Ishikawa (cell line): ENCODE measurements around the gene BEND7.

Experiments used
- CEBPB ChIP-seq: IDR thresholded peaks from 2 replicates; pipeline ENCODE4 v1.6.1; 2012
- CREB1 ChIP-seq: IDR thresholded peaks from 2 replicates; pipeline ENCODE4 v1.6.1; 2012; ENCODE audit warnings: low read depth
- EGR1 ChIP-seq: IDR thresholded peaks from 2 replicates; pipeline ENCODE4 v1.6.1; 2012
- EP300 ChIP-seq: IDR thresholded peaks from 2 replicates; pipeline ENCODE4 v1.6.1; 2012; ENCODE audit warnings: borderline replicate concordance
- FOXM1 ChIP-seq: IDR thresholded peaks from 2 replicates; pipeline ENCODE4 v1.6.1; 2012; ENCODE audit warnings: low read depth, borderline replicate concordance
- NFIC ChIP-seq: IDR thresholded peaks from 2 replicates; pipeline ENCODE4 v1.6.1; 2012
- RAD21 ChIP-seq: IDR thresholded peaks from 2 replicates; pipeline ENCODE4 v1.6.1; 2012; ENCODE audit warnings: low read depth
- TAF1 ChIP-seq: IDR thresholded peaks from 2 replicates; pipeline ENCODE4 v1.6.1; 2012; ENCODE audit warnings: low read depth, mild to moderate bottlenecking
- TCF12 ChIP-seq: IDR thresholded peaks from 2 replicates; pipeline ENCODE4 v1.6.1; 2012; ENCODE audit warnings: low read depth
- TEAD4 ChIP-seq: IDR thresholded peaks from 2 replicates; pipeline ENCODE4 v1.6.1; 2012
- YY1 ChIP-seq: IDR thresholded peaks from 2 replicates; pipeline ENCODE4 v1.6.1; 2012; ENCODE audit warnings: low read depth
- ZBTB7A ChIP-seq: IDR thresholded peaks from 2 replicates; pipeline ENCODE4 v1.6.1; 2012; ENCODE audit warnings: low read depth
- TF ChIP-seq, protein P1 (sequence below): IDR thresholded peaks from 2 replicates; pipeline ENCODE4 v1.6.1; 2012; ENCODE audit warnings: low read depth, mild to moderate bottlenecking
- TF ChIP-seq, protein P2 (sequence below): IDR thresholded peaks from 2 replicates; pipeline ENCODE4 v1.6.1; 2012
- TF ChIP-seq, protein P3 (sequence below): IDR thresholded peaks from 2 replicates; pipeline ENCODE4 v1.6.1; 2012

BEND7 gene

DNA sequence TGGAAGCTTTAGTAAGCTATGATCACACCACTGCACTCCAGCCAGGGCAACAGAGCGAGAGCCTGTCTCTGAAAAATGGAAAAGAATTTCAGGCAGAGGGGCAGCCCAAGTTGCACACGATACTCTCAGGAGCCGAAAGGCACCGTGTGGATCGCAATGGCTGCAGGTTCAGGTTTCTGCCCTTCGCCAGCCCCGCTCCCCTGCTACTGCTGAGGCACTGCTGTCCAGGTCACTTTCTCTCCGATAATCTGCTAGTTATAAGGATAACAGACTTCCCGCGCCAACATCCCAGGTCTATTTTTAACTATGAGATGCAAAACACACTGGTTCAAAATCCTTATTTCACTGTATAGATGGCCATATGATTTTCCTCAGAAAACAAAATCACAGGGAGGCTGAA lies 11.1 kb downstream of the BEND7 start:
- TF ChIP-seq CREB1 (no peak), TEAD4 (no peak), ZBTB7A (no peak)

DNA sequence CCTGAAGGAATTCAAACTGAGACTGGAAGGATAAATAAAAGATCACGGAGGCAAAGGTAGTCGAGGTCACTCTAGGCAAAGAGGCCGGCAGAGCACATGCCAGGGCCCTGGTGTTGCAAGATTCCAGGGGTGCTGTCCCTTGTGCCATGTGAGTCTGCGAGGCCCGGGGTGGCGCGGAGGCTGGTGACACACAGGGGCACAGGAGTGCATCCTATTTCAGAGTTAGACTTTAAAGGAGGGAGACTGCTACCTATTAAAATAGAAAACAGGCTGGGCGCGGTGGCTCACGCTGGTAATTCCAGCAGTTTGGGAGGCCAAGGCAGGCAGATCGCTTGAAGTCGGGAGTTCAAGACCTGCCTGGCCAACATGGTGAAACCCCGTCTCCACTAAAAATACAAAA lies 12.6 kb downstream of the BEND7 start:
- TF ChIP-seq, protein P1, sequence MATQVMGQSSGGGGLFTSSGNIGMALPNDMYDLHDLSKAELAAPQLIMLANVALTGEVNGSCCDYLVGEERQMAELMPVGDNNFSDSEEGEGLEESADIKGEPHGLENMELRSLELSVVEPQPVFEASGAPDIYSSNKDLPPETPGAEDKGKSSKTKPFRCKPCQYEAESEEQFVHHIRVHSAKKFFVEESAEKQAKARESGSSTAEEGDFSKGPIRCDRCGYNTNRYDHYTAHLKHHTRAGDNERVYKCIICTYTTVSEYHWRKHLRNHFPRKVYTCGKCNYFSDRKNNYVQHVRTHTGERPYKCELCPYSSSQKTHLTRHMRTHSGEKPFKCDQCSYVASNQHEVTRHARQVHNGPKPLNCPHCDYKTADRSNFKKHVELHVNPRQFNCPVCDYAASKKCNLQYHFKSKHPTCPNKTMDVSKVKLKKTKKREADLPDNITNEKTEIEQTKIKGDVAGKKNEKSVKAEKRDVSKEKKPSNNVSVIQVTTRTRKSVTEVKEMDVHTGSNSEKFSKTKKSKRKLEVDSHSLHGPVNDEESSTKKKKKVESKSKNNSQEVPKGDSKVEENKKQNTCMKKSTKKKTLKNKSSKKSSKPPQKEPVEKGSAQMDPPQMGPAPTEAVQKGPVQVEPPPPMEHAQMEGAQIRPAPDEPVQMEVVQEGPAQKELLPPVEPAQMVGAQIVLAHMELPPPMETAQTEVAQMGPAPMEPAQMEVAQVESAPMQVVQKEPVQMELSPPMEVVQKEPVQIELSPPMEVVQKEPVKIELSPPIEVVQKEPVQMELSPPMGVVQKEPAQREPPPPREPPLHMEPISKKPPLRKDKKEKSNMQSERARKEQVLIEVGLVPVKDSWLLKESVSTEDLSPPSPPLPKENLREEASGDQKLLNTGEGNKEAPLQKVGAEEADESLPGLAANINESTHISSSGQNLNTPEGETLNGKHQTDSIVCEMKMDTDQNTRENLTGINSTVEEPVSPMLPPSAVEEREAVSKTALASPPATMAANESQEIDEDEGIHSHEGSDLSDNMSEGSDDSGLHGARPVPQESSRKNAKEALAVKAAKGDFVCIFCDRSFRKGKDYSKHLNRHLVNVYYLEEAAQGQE: no peak
- no peak for TF ChIP-seq CREB1
- no peak for TF ChIP-seq EP300
- no peak for TF ChIP-seq EGR1
- no peak for TF ChIP-seq FOXM1
- TF ChIP-seq, protein P2, sequence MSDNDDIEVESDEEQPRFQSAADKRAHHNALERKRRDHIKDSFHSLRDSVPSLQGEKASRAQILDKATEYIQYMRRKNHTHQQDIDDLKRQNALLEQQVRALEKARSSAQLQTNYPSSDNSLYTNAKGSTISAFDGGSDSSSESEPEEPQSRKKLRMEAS: no peak
- TF ChIP-seq YY1: no peak
- TF ChIP-seq CEBPB: no peak
- TF ChIP-seq TEAD4: no peak
- no peak for TF ChIP-seq TAF1
- no peak for TF ChIP-seq RAD21
- TF ChIP-seq TCF12: no peak
- no peak for TF ChIP-seq ZBTB7A
- no peak for TF ChIP-seq NFIC

DNA sequence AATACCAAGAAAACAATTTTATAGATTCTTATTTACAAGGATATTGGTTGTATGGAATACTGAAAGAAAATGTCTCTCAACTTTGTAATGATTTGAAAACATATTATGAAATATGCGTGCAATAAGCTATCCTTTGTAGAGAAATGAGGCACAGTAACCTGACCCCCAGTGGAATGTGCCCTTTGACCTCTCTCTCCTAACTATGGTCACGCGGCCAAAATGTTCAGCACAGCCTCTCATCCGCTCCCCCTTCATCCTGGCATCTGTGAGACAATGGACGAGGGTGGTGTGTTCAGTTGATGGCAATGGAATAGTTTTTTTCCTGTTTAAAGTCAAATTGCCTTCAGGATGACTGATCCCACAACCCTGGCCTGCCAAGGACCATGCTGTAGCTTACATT lies 13.3 kb downstream of the BEND7 start:
- TF ChIP-seq CREB1 (no peak), TEAD4 (no peak), CEBPB (no peak), FOXM1 (no peak), EGR1 (no peak), YY1 (no peak), TAF1 (no peak), TCF12 (no peak), RAD21 (no peak), NFIC (no peak)
- TF ChIP-seq, protein P1: no peak
- TF ChIP-seq, protein P2: no peak

DNA sequence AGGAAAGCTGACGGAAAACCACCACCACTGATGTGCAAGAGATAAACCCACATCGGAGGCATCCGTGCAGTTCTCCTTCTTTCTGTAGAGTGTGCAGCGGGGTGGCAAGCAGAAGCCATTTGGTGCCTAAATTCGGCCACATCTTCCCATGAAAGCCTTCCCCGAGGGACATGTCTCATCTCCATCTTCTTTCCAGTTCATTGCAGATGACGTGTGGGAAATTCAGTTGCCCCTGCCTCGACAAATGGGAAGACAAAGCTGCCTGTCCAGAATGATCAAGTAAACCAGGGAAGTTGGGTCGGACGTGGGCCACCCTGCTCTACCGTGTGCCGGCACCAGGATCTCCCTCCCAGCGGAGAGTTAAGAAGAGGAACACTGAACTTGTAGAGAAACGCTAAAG lies 14.5 kb downstream of the BEND7 start:
- TF ChIP-seq, protein P1: no peak
- TF ChIP-seq RAD21 (no peak), CREB1 (no peak), CEBPB (no peak), EP300 (no peak), TAF1 (no peak)

DNA sequence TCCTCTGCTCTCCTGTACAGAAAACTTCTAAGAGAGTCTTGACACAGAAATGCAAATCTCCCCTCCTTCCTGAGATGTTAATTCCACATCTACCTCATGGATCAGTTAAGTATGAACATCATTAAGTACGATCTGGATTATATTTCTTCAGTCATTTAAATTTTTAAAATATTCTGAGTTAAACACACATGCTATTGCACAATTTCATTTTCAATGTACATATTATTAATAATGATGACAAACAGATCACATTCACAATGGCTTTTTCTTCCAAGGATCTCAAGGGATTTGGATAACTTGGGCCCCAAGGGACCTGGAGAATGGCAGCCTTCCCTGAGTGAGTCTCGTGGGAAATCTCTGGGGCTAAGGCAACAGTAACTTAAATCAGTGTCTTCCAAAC lies 16.2 kb downstream of the BEND7 start:
- no peak for TF ChIP-seq CEBPB
- no peak for TF ChIP-seq ZBTB7A
- TF ChIP-seq EGR1: no peak
- TF ChIP-seq EP300: no peak
- TF ChIP-seq, protein P2: no peak
- no peak for TF ChIP-seq NFIC
- TF ChIP-seq YY1: no peak
- TF ChIP-seq FOXM1: no peak
- no peak for TF ChIP-seq TAF1
- TF ChIP-seq, protein P1: no peak
- TF ChIP-seq TCF12: no peak
- TF ChIP-seq, protein P3, sequence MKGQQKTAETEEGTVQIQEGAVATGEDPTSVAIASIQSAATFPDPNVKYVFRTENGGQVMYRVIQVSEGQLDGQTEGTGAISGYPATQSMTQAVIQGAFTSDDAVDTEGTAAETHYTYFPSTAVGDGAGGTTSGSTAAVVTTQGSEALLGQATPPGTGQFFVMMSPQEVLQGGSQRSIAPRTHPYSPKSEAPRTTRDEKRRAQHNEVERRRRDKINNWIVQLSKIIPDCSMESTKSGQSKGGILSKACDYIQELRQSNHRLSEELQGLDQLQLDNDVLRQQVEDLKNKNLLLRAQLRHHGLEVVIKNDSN: no peak
